Neural progenitor cell (in vitro differentiated cells): ENCODE results near the gene DCHS1. TPM values are rescaled to one million over a fixed set of nuclear protein-coding genes. Genes with fewer than 3 reads are reported as not detected.

Experiments used
- DNase-seq: peaks from one replicate; pipeline ENCODE4 v3.0.0-alpha.2; 2016; ENCODE audit warnings: low spot score
- H2AFZ ChIP-seq: fragments of 200-600 bp; sonication (generic); replicated peaks from 2 replicates; pipeline ENCODE4 v1.6.1; 2016; ENCODE audit warnings: antibody characterized with exemption
- H3F3A ChIP-seq: fragments of 200-600 bp; sonication (generic); 2 replicates; pipeline ENCODE4 v1.6.1; 2016; ENCODE audit warnings: antibody characterized with exemption, low read depth
- H3K27ac ChIP-seq: fragments of 200-600 bp; sonication (generic); 2 replicates; pipeline ENCODE4 v1.5.1; 2016; ENCODE audit warnings: mild to moderate bottlenecking
- H3K27me3 ChIP-seq: fragments of 200-600 bp; sonication (generic); 2 replicates; pipeline ENCODE4 v1.6.1; 2016; ENCODE audit warnings: mild to moderate bottlenecking, moderate library complexity
- H3K36me3 ChIP-seq: fragments of 200-600 bp; sonication (generic); 2 replicates; pipeline ENCODE4 v1.5.1; 2016
- H3K4me1 ChIP-seq: fragments of 200-600 bp; sonication (generic); 2 replicates; pipeline ENCODE4 v1.6.1; 2016; ENCODE audit warnings: mixed run types
- H3K4me2 ChIP-seq: fragments of 200-600 bp; sonication (generic); 2 replicates; pipeline ENCODE4 v1.6.1; 2016
- H3K4me3 ChIP-seq: fragments of 200-600 bp; sonication (generic); 2 replicates; pipeline ENCODE4 v1.5.1; 2016
- H3K79me2 ChIP-seq: fragments of 200-600 bp; sonication (generic); 2 replicates; pipeline ENCODE4 v1.6.1; 2016; ENCODE audit warnings: low read depth
- H3K9ac ChIP-seq: fragments of 200-600 bp; sonication (generic); 2 replicates; pipeline ENCODE4 v1.6.1; 2016
- H3K9me3 ChIP-seq: fragments of 200-600 bp; sonication (generic); 2 replicates; pipeline ENCODE4 v1.5.1; 2016; ENCODE audit warnings: low read depth
- H4K20me1 ChIP-seq: fragments of 200-600 bp; sonication (generic); 2 replicates; pipeline ENCODE4 v1.6.1; 2016; ENCODE audit warnings: low read depth
- H3K27ac Mint-ChIP-seq: 3 replicates; pipeline ENCODE4 v1.8.0; 2021; ENCODE audit warnings: mixed read lengths
- H3K27me3 Mint-ChIP-seq: 2 replicates; pipeline ENCODE4 v1.8.0; 2022; ENCODE audit warnings: low read depth, mild to moderate bottlenecking, inconsistent platforms, moderate library complexity, mixed read lengths; ENCODE audit not compliant: insufficient read depth
- H3K36me3 Mint-ChIP-seq: 3 replicates; pipeline ENCODE4 v1.8.0; 2021; ENCODE audit warnings: mixed read lengths
- H3K4me1 Mint-ChIP-seq: 3 replicates; pipeline ENCODE4 v1.8.0; 2021; ENCODE audit warnings: mixed read lengths
- H3K4me3 Mint-ChIP-seq: 3 replicates; pipeline ENCODE4 v1.8.0; 2021; ENCODE audit warnings: mild to moderate bottlenecking, moderate library complexity, mixed read lengths
- H3K9me3 Mint-ChIP-seq: 3 replicates; pipeline ENCODE4 v1.8.0; 2020; ENCODE audit warnings: mixed read lengths
- CTCF ChIP-seq: fragments of 200-600 bp; sonication (generic); IDR thresholded peaks from 2 replicates; pipeline ENCODE4 v1.5.1; 2017; ENCODE audit warnings: antibody characterized with exemption, mild to moderate bottlenecking
- EZH2 ChIP-seq: fragments of 200-600 bp; sonication (generic); IDR thresholded peaks from 2 replicates; pipeline ENCODE4 v1.6.1; 2017; ENCODE audit warnings: antibody characterized with exemption, mild to moderate bottlenecking, moderate library complexity
- EZH2phosphoT487 ChIP-seq: fragments of 200-600 bp; sonication (generic); IDR thresholded peaks from 2 replicates; pipeline ENCODE4 v1.6.1; 2017; ENCODE audit warnings: antibody characterized with exemption
- total RNA-seq: library from RNA; depleted of rRNA; stranded (reverse); fragments of >200 nt; gene quantifications from 2 replicates; pipeline ENCODE4 v1.2.3, GENCODE V29; 2015; ENCODE audit warnings: low replicate concordance

The DCHS1 gene
- total RNA-seq, 1 donor from 2014 or later: 4.5 TPM

- TF ChIP-seq EZH2phosphoT487: no peak
- TF ChIP-seq CTCF: no peak
- TF ChIP-seq EZH2: no peak
Observed at GRCh38 chr11:6663794-6664469, 8.3 kb upstream of the DCHS1 start.

GRCh38 chr11:6660712-6661111 is 5.1 kb upstream of the DCHS1 start:
- Mint-ChIP-seq H3K9me3 (no peaks in the 10 kb centered on the region), H3K36me3 (no peaks in the 10 kb centered on the region), H3K4me3 (no peak overlapping the region), H3K27ac (no peak overlapping the region), H3K4me1 (peaks cover 11% of the 10 kb centered on the region), H3K27me3 (peaks cover 5% of the 10 kb centered on the region)
- Histone ChIP-seq H3K27me3 (peaks cover 31% of the 10 kb centered on the region), H3K4me3 (no peak overlapping the region), H3K4me2 (no peak overlapping the region), H3K9ac (no peak overlapping the region), H2AFZ (no peak overlapping the region), H3F3A (peaks cover 7% of the 10 kb centered on the region), H3K27ac (no peak overlapping the region), H3K36me3 (no peaks in the 10 kb centered on the region), H3K9me3 (no peaks in the 10 kb centered on the region), H3K79me2 (no peaks in the 10 kb centered on the region), H3K4me1 (peaks cover 3% of the 10 kb centered on the region), H4K20me1 (no peaks in the 10 kb centered on the region)
- TF ChIP-seq EZH2 (no peak), CTCF (no peak), EZH2phosphoT487 (no peak)
- no peak for DNase-seq

More at GRCh38 chr11:6663794-6664469, 8.3 kb upstream of the DCHS1 start:
- H3K4me1 Mint-ChIP-seq: no peaks in the 10 kb centered on the region
- no peak for DNase-seq
- H3K27me3 ChIP-seq: no peaks in the 10 kb centered on the region
- H4K20me1 ChIP-seq: no peaks in the 10 kb centered on the region
- H3K36me3 ChIP-seq: no peaks in the 10 kb centered on the region
- H3K4me1 ChIP-seq: no peaks in the 10 kb centered on the region
- no peak overlapping the region for H3K27ac ChIP-seq
- no peaks in the 10 kb centered on the region for H3F3A ChIP-seq
- no peaks in the 10 kb centered on the region for H3K27me3 Mint-ChIP-seq
- no peak overlapping the region for H3K4me3 Mint-ChIP-seq
- H3K4me2 ChIP-seq: no peak overlapping the region
- H3K36me3 Mint-ChIP-seq: no peaks in the 10 kb centered on the region
- H3K9me3 ChIP-seq: no peaks in the 10 kb centered on the region
- no peak overlapping the region for H3K9ac ChIP-seq
- H3K4me3 ChIP-seq: no peak overlapping the region
- H3K9me3 Mint-ChIP-seq: no peaks in the 10 kb centered on the region
- no peak overlapping the region for H3K27ac Mint-ChIP-seq
- no peaks in the 10 kb centered on the region for H3K79me2 ChIP-seq
- H2AFZ ChIP-seq: no peak overlapping the region

- H3K36me3 Mint-ChIP-seq: no peaks in the 10 kb centered on the region
- no peak overlapping the region for H3K9ac ChIP-seq
- no peaks in the 10 kb centered on the region for H4K20me1 ChIP-seq
- no peaks in the 10 kb centered on the region for H3K9me3 Mint-ChIP-seq
- H3K27me3 ChIP-seq: peaks cover 48% of the 10 kb centered on the region
- no peaks in the 10 kb centered on the region for H3K36me3 ChIP-seq
- no peaks in the 10 kb centered on the region for H3K9me3 ChIP-seq
- no peak overlapping the region for H3K4me2 ChIP-seq
- H3K27me3 Mint-ChIP-seq: peaks cover 5% of the 10 kb centered on the region
- no peak for DNase-seq
- H3K27ac ChIP-seq: no peak overlapping the region
- peaks cover 3% of the 10 kb centered on the region for H3K4me1 ChIP-seq
- no peak overlapping the region for H2AFZ ChIP-seq
- no peak overlapping the region for H3K27ac Mint-ChIP-seq
- H3K4me3 ChIP-seq: no peak overlapping the region
- no peak overlapping the region for H3K4me3 Mint-ChIP-seq
- H3K79me2 ChIP-seq: no peaks in the 10 kb centered on the region
- TF ChIP-seq CTCF: no peak
- H3K4me1 Mint-ChIP-seq: peaks cover 11% of the 10 kb centered on the region
- peaks cover 7% of the 10 kb centered on the region for H3F3A ChIP-seq
Observed at GRCh38 chr11:6658647-6659046, 3.0 kb upstream of the DCHS1 start.
